ENCODE measurements around the gene TMEM131. TPM values are rescaled to one million over a fixed set of nuclear protein-coding genes. Genes with fewer than 3 reads are reported as not detected.

Gene TMEM131
- total RNA-seq, 1 experiment from 2014 or later = 21.9 TPM

- TF ChIP-seq TEAD1 (CRISPR knock-in tag; IDR thresholded peaks at IDR 0.05) = no peak
- TF ChIP-seq ATF1 (CRISPR knock-in tag; IDR thresholded peaks at IDR 0.05) = no peak
- TF ChIP-seq ZNF317 (CRISPR knock-in tag; IDR thresholded peaks at IDR 0.05; ENCODE audit: borderline replicate concordance, low read depth) = no peak
- no peak for TF ChIP-seq NR3C1 (CRISPR knock-in tag; conservative IDR thresholded peaks at IDR 0.05; ENCODE audit: low read depth)
Observed at GRCh38 chr2:97983698-97984097, 12.1 kb downstream of the TMEM131 start (continued).

DNA sequence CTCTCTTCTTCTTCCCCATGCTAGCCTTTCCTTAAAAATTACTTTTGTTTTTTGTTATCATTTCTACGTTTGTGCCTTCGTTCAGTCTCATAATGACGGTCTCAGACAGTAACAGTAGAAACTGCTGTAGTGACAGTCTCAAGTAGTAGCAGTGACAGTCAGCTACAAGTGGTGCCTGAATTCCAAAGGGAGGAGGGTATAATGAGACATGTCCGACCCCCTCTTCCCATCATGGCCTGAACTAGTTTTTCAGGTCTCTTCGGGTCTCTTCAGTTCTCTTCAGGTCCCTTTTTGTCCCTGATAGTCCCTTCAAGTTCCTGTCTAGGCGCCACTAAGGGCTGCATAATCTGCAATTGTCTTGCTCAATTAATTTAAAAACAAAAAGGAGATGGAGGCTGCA lies 12.6 kb downstream of the TMEM131 start:
- Mint-ChIP-seq H3K9me3 (peaks cover 25% of the 10 kb centered on the region), H3K27me3 (ENCODE audit: low read depth) (no peaks in the 10 kb centered on the region), H3K36me3 (peaks cover 18% of the 10 kb centered on the region), H3K27ac (no peak overlapping the region), H3K4me1 (peaks cover 16% of the 10 kb centered on the region), H3K4me3 (no peak overlapping the region)
- POLR2A ChIA-PET = no interaction called here
- CTCF ChIA-PET = interaction anchor here (0.8 kb wide), 1 partner anchor 176 kb away, joined by 3 read pairs; no protein-coding TSS in a partner anchor
- DNase-seq (ENCODE audit: low spot score) = no peak
- ATAC-seq = peak; percentile 46
- no peak for TF ChIP-seq IRF2 (CRISPR knock-in tag; IDR thresholded peaks at IDR 0.05; ENCODE audit: borderline replicate concordance, low read depth)
- TF ChIP-seq NFE2L1 (CRISPR knock-in tag; IDR thresholded peaks at IDR 0.05) = no peak
- no peak for TF ChIP-seq EMX1 (CRISPR knock-in tag; IDR thresholded peaks at IDR 0.05)
- TF ChIP-seq, protein P1, sequence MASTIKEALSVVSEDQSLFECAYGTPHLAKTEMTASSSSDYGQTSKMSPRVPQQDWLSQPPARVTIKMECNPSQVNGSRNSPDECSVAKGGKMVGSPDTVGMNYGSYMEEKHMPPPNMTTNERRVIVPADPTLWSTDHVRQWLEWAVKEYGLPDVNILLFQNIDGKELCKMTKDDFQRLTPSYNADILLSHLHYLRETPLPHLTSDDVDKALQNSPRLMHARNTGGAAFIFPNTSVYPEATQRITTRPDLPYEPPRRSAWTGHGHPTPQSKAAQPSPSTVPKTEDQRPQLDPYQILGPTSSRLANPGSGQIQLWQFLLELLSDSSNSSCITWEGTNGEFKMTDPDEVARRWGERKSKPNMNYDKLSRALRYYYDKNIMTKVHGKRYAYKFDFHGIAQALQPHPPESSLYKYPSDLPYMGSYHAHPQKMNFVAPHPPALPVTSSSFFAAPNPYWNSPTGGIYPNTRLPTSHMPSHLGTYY (CRISPR knock-in tag; IDR thresholded peaks at IDR 0.05) = no peak
- TF ChIP-seq NFYB (CRISPR knock-in tag; conservative IDR thresholded peaks at IDR 0.05; ENCODE audit: low read depth) = no peak
- TF ChIP-seq, protein P2, sequence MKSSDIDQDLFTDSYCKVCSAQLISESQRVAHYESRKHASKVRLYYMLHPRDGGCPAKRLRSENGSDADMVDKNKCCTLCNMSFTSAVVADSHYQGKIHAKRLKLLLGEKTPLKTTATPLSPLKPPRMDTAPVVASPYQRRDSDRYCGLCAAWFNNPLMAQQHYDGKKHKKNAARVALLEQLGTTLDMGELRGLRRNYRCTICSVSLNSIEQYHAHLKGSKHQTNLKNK (CRISPR knock-in tag; IDR thresholded peaks at IDR 0.05) = no peak

GRCh38 chr2:97982621-97983020 lies 13.1 kb downstream of the TMEM131 start:
- ChIA-PET CTCF (interaction anchor here (0.8 kb wide), 1 partner anchor 176 kb away, joined by 3 read pairs; no protein-coding TSS in a partner anchor), POLR2A (no interaction called here)
- H3K27me3 Mint-ChIP-seq (ENCODE audit: low read depth) = no peaks in the 10 kb centered on the region
- DNase-seq (ENCODE audit: low spot score) (no peak), ATAC-seq (no peak)
- peaks cover 17% of the 10 kb centered on the region for H3K36me3 Mint-ChIP-seq
- no peak overlapping the region for H3K27ac Mint-ChIP-seq
- peaks cover 16% of the 10 kb centered on the region for H3K4me1 Mint-ChIP-seq
- H3K9me3 Mint-ChIP-seq = peaks cover 22% of the 10 kb centered on the region
- no peak overlapping the region for H3K4me3 Mint-ChIP-seq
- no peak for TF ChIP-seq CDX4 (CRISPR knock-in tag; IDR thresholded peaks at IDR 0.05; ENCODE audit: borderline replicate concordance)
- no peak for TF ChIP-seq ZNF317 (CRISPR knock-in tag; IDR thresholded peaks at IDR 0.05; ENCODE audit: borderline replicate concordance, low read depth)
- no peak for TF ChIP-seq NFATC4 (CRISPR knock-in tag; IDR thresholded peaks at IDR 0.05)
- TF ChIP-seq AFF4 (CRISPR knock-in tag; IDR thresholded peaks at IDR 0.05; ENCODE audit: borderline replicate concordance) = no peak
- no peak for TF ChIP-seq ZNF219 (CRISPR knock-in tag; IDR thresholded peaks at IDR 0.05; ENCODE audit: borderline replicate concordance)
- no peak for TF ChIP-seq JUN (CRISPR knock-in tag; IDR thresholded peaks at IDR 0.05)
- no peak for TF ChIP-seq RORB (CRISPR knock-in tag; IDR thresholded peaks at IDR 0.05)
- TF ChIP-seq PRDM15 (CRISPR knock-in tag; IDR thresholded peaks at IDR 0.05) = no peak
- TF ChIP-seq, protein P3, sequence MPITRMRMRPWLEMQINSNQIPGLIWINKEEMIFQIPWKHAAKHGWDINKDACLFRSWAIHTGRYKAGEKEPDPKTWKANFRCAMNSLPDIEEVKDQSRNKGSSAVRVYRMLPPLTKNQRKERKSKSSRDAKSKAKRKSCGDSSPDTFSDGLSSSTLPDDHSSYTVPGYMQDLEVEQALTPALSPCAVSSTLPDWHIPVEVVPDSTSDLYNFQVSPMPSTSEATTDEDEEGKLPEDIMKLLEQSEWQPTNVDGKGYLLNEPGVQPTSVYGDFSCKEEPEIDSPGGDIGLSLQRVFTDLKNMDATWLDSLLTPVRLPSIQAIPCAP (CRISPR knock-in tag; IDR thresholded peaks at IDR 0.05) = no peak
- TF ChIP-seq, protein P4, sequence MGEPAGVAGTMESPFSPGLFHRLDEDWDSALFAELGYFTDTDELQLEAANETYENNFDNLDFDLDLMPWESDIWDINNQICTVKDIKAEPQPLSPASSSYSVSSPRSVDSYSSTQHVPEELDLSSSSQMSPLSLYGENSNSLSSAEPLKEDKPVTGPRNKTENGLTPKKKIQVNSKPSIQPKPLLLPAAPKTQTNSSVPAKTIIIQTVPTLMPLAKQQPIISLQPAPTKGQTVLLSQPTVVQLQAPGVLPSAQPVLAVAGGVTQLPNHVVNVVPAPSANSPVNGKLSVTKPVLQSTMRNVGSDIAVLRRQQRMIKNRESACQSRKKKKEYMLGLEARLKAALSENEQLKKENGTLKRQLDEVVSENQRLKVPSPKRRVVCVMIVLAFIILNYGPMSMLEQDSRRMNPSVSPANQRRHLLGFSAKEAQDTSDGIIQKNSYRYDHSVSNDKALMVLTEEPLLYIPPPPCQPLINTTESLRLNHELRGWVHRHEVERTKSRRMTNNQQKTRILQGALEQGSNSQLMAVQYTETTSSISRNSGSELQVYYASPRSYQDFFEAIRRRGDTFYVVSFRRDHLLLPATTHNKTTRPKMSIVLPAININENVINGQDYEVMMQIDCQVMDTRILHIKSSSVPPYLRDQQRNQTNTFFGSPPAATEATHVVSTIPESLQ (CRISPR knock-in tag; IDR thresholded peaks at IDR 0.05) = no peak
- no peak for TF ChIP-seq CREB1 (CRISPR knock-in tag; IDR thresholded peaks at IDR 0.05)
- no peak for TF ChIP-seq HMGA2 (CRISPR knock-in tag; IDR thresholded peaks at IDR 0.05)
- no peak for TF ChIP-seq NR1H2 (CRISPR knock-in tag; IDR thresholded peaks at IDR 0.05)
- TF ChIP-seq NR3C1 (CRISPR knock-in tag; conservative IDR thresholded peaks at IDR 0.05; ENCODE audit: low read depth) = no peak

Measured in WTC11 (cell line).